Suppressor macrophage (primary cell): ENCODE data around the gene STK39.

Experiments used
- DNase-seq, 4 experiments: peaks; one replicate each; pipeline ENCODE4 v3.0.0-alpha.2; 2020 to 2022

The STK39 gene

GRCh38 chr2:168157070-168157469, 90.3 kb downstream of the STK39 start:
- DNase-seq, result no peak

GRCh38 chr2:168156661-168157060, 90.7 kb downstream of the STK39 start:
- no peak for DNase-seq

GRCh38 chr2:168155680-168156079, 91.7 kb downstream of the STK39 start:
- no peak for DNase-seq

GRCh38 chr2:168155046-168155445, 92.3 kb downstream of the STK39 start:
- DNase-seq, result no peak

GRCh38 chr2:168152902-168153530, 94.4 kb downstream of the STK39 start:
- no peak for DNase-seq

- DNase-seq, result peak in 3 of 4 experiments; percentile 43 to 61 (median 56)
Observed at GRCh38 chr2:168149986-168150385, 97.4 kb downstream of the STK39 start.

- DNase-seq, result peak in 1 of 4 experiments; percentile 9
Observed at GRCh38 chr2:168149150-168149974, 98.0 kb downstream of the STK39 start.

GRCh38 chr2:168147830-168148794, 99.3 kb downstream of the STK39 start:
- DNase-seq, result peak in 3 of 4 experiments; percentile 15 to 46 (median 34)

GRCh38 chr2:168146892-168147810, 100.2 kb downstream of the STK39 start:
- DNase-seq, result peak in 2 of 4 experiments; percentile 57

- no peak for DNase-seq
Observed at GRCh38 chr2:168145426-168146310, 101.7 kb downstream of the STK39 start.

- DNase-seq, result no peak
Observed at GRCh38 chr2:168145011-168145410, 102.4 kb downstream of the STK39 start.

- no peak for DNase-seq
Observed at GRCh38 chr2:168143813-168144212, 103.6 kb downstream of the STK39 start.

GRCh38 chr2:168140892-168141291, 106.5 kb downstream of the STK39 start:
- no peak for DNase-seq

GRCh38 chr2:168139852-168140251, 107.5 kb downstream of the STK39 start:
- DNase-seq, result no peak

- no peak for DNase-seq
Observed at GRCh38 chr2:168138901-168139300, 108.5 kb downstream of the STK39 start.

- DNase-seq, result no peak
Observed at GRCh38 chr2:168138374-168138773, 109.0 kb downstream of the STK39 start.

GRCh38 chr2:168137510-168138180, 109.8 kb downstream of the STK39 start:
- no peak for DNase-seq

- DNase-seq, result peak in 3 of 4 experiments; percentile 53 to 75 (median 70)
Observed at GRCh38 chr2:168136392-168136977, 110.9 kb downstream of the STK39 start.

- no peak for DNase-seq
Observed at GRCh38 chr2:168135630-168136029, 111.8 kb downstream of the STK39 start.

- DNase-seq, result no peak
Observed at GRCh38 chr2:168135121-168135520, 112.3 kb downstream of the STK39 start.
